ENCODE measurements around the gene PACRG.
A peak's percentile ranks its signal among the peaks of the same experiment; 100 is the strongest.

GRCh38 chr6:162952423-162952822 lies 224.6 kb downstream of the PACRG start:
- TF ChIP-seq FOXJ3 (CRISPR knock-in tag; IDR thresholded peaks at IDR 0.05) (no peak), POLR2AphosphoS5 (IDR thresholded peaks at IDR 0.05; ENCODE audit: low read depth, low read length) (no peak), CTCF (IDR thresholded peaks at IDR 0.05) (no peak), GATA2 (CRISPR knock-in tag; IDR thresholded peaks at IDR 0.05) (peak; percentile 68), NFIC (IDR thresholded peaks at IDR 0.05; ENCODE audit: borderline replicate concordance) (no peak), RCOR1 (IDR thresholded peaks at IDR 0.05; ENCODE audit: low read length) (no peak), TEAD4 (IDR thresholded peaks at IDR 0.05; ENCODE audit: borderline replicate concordance, insufficient read depth) (no peak), RAD21 (IDR thresholded peaks at IDR 0.05; ENCODE audit: low read length) (no peak), USF2 (IDR thresholded peaks at IDR 0.05; ENCODE audit: borderline replicate concordance, low read depth, low read length) (no peak), FOSL2 (IDR thresholded peaks at IDR 0.05; ENCODE audit: borderline replicate concordance, low read depth) (no peak), JUND (IDR thresholded peaks at IDR 0.05) (no peak), SIN3A (IDR thresholded peaks at IDR 0.05; ENCODE audit: borderline replicate concordance, low read depth, low read length) (no peak)
- TF ChIP-seq, protein P1, sequence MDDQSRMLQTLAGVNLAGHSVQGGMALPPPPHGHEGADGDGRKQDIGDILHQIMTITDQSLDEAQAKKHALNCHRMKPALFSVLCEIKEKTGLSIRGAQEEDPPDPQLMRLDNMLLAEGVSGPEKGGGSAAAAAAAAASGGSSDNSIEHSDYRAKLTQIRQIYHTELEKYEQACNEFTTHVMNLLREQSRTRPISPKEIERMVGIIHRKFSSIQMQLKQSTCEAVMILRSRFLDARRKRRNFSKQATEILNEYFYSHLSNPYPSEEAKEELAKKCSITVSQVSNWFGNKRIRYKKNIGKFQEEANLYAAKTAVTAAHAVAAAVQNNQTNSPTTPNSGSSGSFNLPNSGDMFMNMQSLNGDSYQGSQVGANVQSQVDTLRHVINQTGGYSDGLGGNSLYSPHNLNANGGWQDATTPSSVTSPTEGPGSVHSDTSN (IDR thresholded peaks at IDR 0.05) = no peak
- TF ChIP-seq, protein P2, sequence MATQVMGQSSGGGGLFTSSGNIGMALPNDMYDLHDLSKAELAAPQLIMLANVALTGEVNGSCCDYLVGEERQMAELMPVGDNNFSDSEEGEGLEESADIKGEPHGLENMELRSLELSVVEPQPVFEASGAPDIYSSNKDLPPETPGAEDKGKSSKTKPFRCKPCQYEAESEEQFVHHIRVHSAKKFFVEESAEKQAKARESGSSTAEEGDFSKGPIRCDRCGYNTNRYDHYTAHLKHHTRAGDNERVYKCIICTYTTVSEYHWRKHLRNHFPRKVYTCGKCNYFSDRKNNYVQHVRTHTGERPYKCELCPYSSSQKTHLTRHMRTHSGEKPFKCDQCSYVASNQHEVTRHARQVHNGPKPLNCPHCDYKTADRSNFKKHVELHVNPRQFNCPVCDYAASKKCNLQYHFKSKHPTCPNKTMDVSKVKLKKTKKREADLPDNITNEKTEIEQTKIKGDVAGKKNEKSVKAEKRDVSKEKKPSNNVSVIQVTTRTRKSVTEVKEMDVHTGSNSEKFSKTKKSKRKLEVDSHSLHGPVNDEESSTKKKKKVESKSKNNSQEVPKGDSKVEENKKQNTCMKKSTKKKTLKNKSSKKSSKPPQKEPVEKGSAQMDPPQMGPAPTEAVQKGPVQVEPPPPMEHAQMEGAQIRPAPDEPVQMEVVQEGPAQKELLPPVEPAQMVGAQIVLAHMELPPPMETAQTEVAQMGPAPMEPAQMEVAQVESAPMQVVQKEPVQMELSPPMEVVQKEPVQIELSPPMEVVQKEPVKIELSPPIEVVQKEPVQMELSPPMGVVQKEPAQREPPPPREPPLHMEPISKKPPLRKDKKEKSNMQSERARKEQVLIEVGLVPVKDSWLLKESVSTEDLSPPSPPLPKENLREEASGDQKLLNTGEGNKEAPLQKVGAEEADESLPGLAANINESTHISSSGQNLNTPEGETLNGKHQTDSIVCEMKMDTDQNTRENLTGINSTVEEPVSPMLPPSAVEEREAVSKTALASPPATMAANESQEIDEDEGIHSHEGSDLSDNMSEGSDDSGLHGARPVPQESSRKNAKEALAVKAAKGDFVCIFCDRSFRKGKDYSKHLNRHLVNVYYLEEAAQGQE (IDR thresholded peaks at IDR 0.05; ENCODE audit: low read depth, low read length) = no peak
